ENCODE measurements around the gene SERTM1.

Gene SERTM1

DNA sequence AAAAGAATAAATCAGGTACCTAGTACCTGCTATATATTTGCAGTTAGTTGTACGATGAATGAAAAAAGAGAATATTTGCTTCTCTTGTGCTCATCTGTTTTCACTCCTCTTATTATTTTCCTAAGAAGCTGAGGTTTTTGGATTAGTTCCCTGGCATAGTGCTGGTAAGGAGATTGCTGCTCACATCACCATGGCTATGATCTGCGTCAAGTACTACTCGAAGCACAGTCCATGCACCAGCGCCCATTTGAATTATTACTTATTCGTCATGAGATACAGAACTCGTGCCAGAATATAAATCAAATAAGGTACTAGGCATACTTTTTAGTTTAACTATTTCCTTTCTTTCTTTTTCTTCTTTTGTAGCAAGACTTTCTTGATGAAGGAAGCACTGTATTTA lies 7.1 kb downstream of the SERTM1 start:
- TF ChIP-seq, protein P1, sequence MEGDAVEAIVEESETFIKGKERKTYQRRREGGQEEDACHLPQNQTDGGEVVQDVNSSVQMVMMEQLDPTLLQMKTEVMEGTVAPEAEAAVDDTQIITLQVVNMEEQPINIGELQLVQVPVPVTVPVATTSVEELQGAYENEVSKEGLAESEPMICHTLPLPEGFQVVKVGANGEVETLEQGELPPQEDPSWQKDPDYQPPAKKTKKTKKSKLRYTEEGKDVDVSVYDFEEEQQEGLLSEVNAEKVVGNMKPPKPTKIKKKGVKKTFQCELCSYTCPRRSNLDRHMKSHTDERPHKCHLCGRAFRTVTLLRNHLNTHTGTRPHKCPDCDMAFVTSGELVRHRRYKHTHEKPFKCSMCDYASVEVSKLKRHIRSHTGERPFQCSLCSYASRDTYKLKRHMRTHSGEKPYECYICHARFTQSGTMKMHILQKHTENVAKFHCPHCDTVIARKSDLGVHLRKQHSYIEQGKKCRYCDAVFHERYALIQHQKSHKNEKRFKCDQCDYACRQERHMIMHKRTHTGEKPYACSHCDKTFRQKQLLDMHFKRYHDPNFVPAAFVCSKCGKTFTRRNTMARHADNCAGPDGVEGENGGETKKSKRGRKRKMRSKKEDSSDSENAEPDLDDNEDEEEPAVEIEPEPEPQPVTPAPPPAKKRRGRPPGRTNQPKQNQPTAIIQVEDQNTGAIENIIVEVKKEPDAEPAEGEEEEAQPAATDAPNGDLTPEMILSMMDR (IDR thresholded peaks at IDR 0.05; ENCODE audit: borderline replicate concordance, control extremely low read depth, extremely low read depth, insufficient read depth, missing control alignments) = no peak
- DNase-seq (ENCODE audit: low spot score) = no peak
- in situ Hi-C loops (cut with MboI; ENCODE audit: low sequenced_read_pairs, unreplicated experiment) = no loop called here

DNA sequence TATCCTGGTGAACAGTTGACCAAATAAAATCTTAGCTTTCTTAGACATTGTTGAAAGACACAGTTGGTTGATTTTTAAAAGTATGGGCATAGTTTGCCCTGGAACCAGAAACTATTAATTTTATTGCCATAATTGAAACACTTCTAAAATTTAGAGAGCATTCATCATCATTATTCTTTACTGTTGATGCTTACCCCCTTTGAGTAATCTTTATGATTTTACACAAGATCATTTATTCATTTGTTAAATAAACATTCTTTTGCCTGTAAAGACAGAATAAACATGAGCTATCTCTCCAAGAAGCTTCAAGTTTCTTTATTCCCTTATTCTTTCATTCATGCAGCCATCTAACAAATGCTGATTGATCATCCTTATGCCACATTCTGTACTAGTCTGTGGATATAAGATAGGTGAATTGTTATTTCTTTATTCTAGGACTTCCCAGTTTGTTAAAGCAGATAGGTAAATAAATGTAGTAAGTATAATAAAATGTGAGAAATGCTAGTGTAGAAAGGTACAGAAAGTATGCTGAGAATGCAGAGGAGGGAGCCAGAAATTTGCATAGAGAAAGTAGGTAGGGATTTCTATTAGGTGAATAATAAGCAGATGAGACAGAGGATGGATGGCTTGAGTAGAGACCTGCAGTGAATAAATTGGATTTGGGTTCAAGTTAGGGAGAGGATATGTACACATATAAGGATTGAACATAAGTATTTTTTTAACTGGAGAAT lies 8.2 kb downstream of the SERTM1 start:
- in situ Hi-C loops (cut with MboI; ENCODE audit: low sequenced_read_pairs, unreplicated experiment) = no loop called here
- TF ChIP-seq, protein P1 (IDR thresholded peaks at IDR 0.05; ENCODE audit: borderline replicate concordance, control extremely low read depth, extremely low read depth, insufficient read depth, missing control alignments) = no peak
- no peak for DNase-seq (ENCODE audit: low spot score)

DNA sequence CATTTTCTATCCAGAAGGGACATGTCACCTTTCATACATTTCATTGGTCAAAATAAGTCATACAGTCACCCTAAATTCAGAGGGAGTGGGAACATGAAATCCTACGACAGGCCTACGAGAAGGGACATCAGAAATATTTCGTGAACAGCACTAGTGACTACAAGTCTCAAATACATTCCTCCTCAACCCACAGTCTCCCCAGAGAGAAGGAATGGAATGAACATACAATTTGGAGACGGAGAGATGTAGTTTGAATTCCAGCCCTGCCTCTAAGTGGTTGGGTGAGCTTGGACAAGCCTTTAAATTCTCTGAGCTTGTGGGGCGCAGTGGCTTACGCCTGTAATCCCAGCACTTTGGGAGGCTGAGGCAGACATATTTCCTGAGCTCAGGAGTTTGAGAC lies 9.9 kb downstream of the SERTM1 start:
- TF ChIP-seq, protein P1 (IDR thresholded peaks at IDR 0.05; ENCODE audit: borderline replicate concordance, control extremely low read depth, extremely low read depth, insufficient read depth, missing control alignments) = no peak
- in situ Hi-C loops (cut with MboI; ENCODE audit: low sequenced_read_pairs, unreplicated experiment) = no loop called here
- no peak for DNase-seq (ENCODE audit: low spot score)

DNA sequence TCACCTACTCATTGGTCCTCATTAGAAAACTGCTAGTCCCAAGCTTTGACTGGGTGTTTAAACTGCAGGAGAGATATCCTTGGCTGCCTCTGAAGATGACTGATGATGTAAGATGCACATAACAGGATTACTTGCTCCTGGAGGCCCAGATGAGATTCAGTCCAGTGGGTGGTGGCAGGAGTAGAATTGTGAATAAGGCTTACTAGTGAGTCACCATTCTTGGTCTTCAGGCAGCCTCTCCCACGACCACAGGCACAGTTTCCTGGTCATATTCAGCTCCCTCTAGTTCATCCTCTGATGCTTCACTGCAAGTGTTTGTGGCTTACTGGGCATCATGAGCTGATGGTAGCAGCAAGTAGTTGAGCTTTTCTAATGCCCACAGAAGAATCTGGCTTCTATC lies 12.1 kb downstream of the SERTM1 start:
- in situ Hi-C loops (cut with MboI; ENCODE audit: low sequenced_read_pairs, unreplicated experiment) = no loop called here
- TF ChIP-seq, protein P1 (IDR thresholded peaks at IDR 0.05; ENCODE audit: borderline replicate concordance, control extremely low read depth, extremely low read depth, insufficient read depth, missing control alignments) = no peak
- no peak for DNase-seq (ENCODE audit: low spot score)

DNA sequence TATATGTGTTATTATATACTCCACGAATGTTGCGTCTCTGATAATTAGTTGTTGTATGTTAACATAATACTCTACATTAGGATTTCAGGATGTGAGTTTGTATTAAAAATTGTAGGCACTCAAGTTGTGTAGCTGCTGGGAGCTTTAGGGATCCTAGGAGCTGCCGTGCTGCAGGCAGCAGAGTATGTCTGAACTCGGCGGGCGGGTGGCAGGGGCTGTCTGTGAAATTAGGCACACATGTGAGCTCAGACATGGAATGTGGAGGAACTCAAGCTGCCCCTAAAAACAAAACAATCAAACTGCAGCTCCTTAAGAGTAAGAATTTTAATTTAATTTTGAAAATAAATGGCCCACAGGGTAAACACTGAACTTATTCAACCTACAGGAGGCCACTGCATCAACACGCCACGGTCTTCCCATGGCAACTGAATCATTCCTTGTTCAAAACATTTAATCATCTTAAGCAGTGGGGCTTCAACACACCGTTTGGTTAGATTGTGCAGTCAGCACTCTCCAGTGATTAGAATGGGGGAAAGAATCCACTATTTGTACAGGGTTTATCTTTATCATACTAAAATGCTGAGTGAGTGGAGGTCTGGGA lies 22.7 kb downstream of the SERTM1 start:
- DNase-seq (ENCODE audit: low spot score) = no peak
- TF ChIP-seq, protein P1 (IDR thresholded peaks at IDR 0.05; ENCODE audit: borderline replicate concordance, control extremely low read depth, extremely low read depth, insufficient read depth, missing control alignments) = no peak
- in situ Hi-C loops (cut with MboI; ENCODE audit: low sequenced_read_pairs, unreplicated experiment) = no loop called here

DNA sequence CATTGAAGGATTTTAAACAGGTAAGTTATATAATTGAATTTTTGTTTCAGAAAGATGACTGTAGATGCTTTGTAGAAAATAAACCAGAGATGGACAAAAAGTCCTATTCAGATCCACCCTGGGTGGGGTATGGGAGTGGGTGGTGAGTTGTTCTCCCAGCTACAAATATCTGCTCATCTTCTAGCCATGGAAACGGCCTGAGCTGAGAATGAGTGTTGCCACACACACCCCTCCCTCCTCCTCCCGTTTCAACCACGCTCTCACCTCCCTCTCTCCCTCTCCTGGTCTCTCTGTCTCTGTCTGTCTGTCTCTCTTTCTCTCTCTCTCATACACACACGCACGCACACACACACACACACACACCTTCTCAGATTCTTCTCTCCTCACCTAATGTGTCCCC lies 26.4 kb downstream of the SERTM1 start:
- DNase-seq (ENCODE audit: low spot score) = no peak
- in situ Hi-C loops (cut with MboI; ENCODE audit: low sequenced_read_pairs, unreplicated experiment) = no loop called here
- TF ChIP-seq, protein P1 (IDR thresholded peaks at IDR 0.05; ENCODE audit: borderline replicate concordance, control extremely low read depth, extremely low read depth, insufficient read depth, missing control alignments) = no peak

All from GM13976 (cell line).